K562 (cell line): Measurements from ENCODE around the gene TMEM273. TPM values are rescaled to one million over a fixed set of nuclear protein-coding genes. Genes with fewer than 3 reads are reported as not detected.

Source experiments
- ATF6 ChIP-seq: sonication (generic); formaldehyde crosslinking; IDR thresholded peaks from 2 replicates; pipeline ENCODE4 v1.4.0; 2020; ENCODE audit warnings: mild to moderate bottlenecking, missing genetic modification reagents
- BRCA1 ChIP-seq, 2 experiments: fragments of 450-650 bp in 1 of 2; sonication (generic) in 1 of 2; formaldehyde crosslinking in 1 of 2; IDR thresholded peaks; 2 replicates each; pipeline versions ENCODE4 v1.5.0 to v1.6.1; 2017 to 2020; ENCODE audit warnings: mild to moderate bottlenecking in 1 of 2, missing genetic modification reagents in 1 of 2
- C11orf30 ChIP-seq: fragments of 450-650 bp; IDR thresholded peaks from 2 replicates; pipeline ENCODE4 v1.6.1; 2016; ENCODE audit warnings: low read depth, mild to moderate bottlenecking
- CAMTA2 ChIP-seq: fragments of 250-450 bp; sonication (Bioruptor Pico); conservative IDR thresholded peaks from 2 replicates; pipeline ENCODE4 v1.5.1; 2022
- CBX3 ChIP-seq, 2 experiments: IDR thresholded peaks; 1 replicate in 1 of 2; 2 replicates in 1 of 2; pipeline ENCODE4 v1.6.1; 2012; ENCODE audit warnings: inconsistent platforms in 2 of 2, low read length in 2 of 2, borderline replicate concordance in 1 of 2, control low read depth in 1 of 2
- CEBPZ ChIP-seq: fragments of 150-350 bp; IDR thresholded peaks from 2 replicates; pipeline ENCODE4 v1.6.1; 2014; ENCODE audit warnings: low read depth, mild to moderate bottlenecking, low read length, borderline replicate concordance
- E2F4 ChIP-seq: sonication (generic); formaldehyde crosslinking; IDR thresholded peaks from 2 replicates; pipeline ENCODE4 v1.8.0; 2022; ENCODE audit warnings: mild to moderate bottlenecking, low read depth, missing genetic modification reagents
- FOXM1 ChIP-seq, 2 experiments: fragments of 450-650 bp in 1 of 2; sonication (generic) in 1 of 2; formaldehyde crosslinking in 1 of 2; IDR thresholded peaks; 2 replicates each; pipeline versions ENCODE4 v1.6.1 to v1.9.0; 2017 to 2022; ENCODE audit warnings: low read depth in 2 of 2, mild to moderate bottlenecking in 2 of 2, missing genetic modification reagents in 1 of 2, moderate library complexity in 1 of 2
- HDAC6 ChIP-seq: IDR thresholded peaks from 2 replicates; pipeline ENCODE4 v1.6.1; 2012; ENCODE audit warnings: low read depth, mild to moderate bottlenecking, control low read depth, inconsistent platforms, low read length, moderate library complexity
- L3MBTL2 ChIP-seq: fragments of 450-650 bp; IDR thresholded peaks from 2 replicates; pipeline ENCODE4 v1.6.1; 2016; ENCODE audit warnings: mild to moderate bottlenecking, moderate library complexity
- LCOR ChIP-seq: sonication (generic); formaldehyde crosslinking; IDR thresholded peaks from 2 replicates; pipeline ENCODE4 v1.8.0; 2022; ENCODE audit warnings: mild to moderate bottlenecking, missing genetic modification reagents
- MAZ ChIP-seq, 2 experiments: fragments of 450-650 bp in 1 of 2; sonication (generic) in 1 of 2; formaldehyde crosslinking; IDR thresholded peaks in 1 of 2; conservative IDR thresholded peaks in 1 of 2; 2 replicates each; pipeline versions ENCODE4 v1.4.0 to v1.5.0; 2020; ENCODE audit warnings: mild to moderate bottlenecking in 1 of 2, missing genetic modification reagents in 1 of 2
- NCOA6 ChIP-seq: fragments of 450-650 bp; IDR thresholded peaks from 2 replicates; pipeline ENCODE4 v1.6.1; 2017; ENCODE audit warnings: mild to moderate bottlenecking
- OTX1 ChIP-seq: fragments of 450-650 bp; formaldehyde crosslinking; IDR thresholded peaks from 2 replicates; pipeline ENCODE4 v1.4.0; 2022; ENCODE audit warnings: mild to moderate bottlenecking
- PHB ChIP-seq: fragments of 250-450 bp; sonication (Bioruptor Pico); IDR thresholded peaks from 2 replicates; pipeline ENCODE4 v1.5.0; 2021
- TAF15 ChIP-seq: fragments of 200-400 bp; formaldehyde crosslinking; IDR thresholded peaks from 2 replicates; pipeline ENCODE4 v1.6.1; 2017; ENCODE audit warnings: mild to moderate bottlenecking, low read depth, low read length, moderate library complexity
- TFAM ChIP-seq: fragments of 250-450 bp; sonication (Bioruptor Pico); conservative IDR thresholded peaks from 2 replicates; pipeline ENCODE4 v1.5.0; 2021; ENCODE audit warnings: mild to moderate bottlenecking, moderate library complexity
- TFAP4 ChIP-seq: sonication (generic); formaldehyde crosslinking; IDR thresholded peaks from 2 replicates; pipeline ENCODE4 v1.8.0; 2022; ENCODE audit warnings: missing genetic modification reagents, mild to moderate bottlenecking, moderate library complexity, borderline replicate concordance
- ZFX ChIP-seq: sonication (generic); formaldehyde crosslinking; IDR thresholded peaks from 2 replicates; pipeline ENCODE4 v1.8.0; 2022; ENCODE audit warnings: mild to moderate bottlenecking, missing genetic modification reagents, moderate library complexity
- ZNF212 ChIP-seq: fragments of 450-650 bp; formaldehyde crosslinking; IDR thresholded peaks from 2 replicates; pipeline ENCODE4 v1.4.0; 2020; ENCODE audit warnings: mild to moderate bottlenecking
- ZNF57 ChIP-seq: fragments of 450-650 bp; formaldehyde crosslinking; IDR thresholded peaks from 2 replicates; pipeline ENCODE4 v1.4.0; 2020; ENCODE audit warnings: mild to moderate bottlenecking, moderate library complexity
- polyA plus RNA-seq, 8 experiments: library from polyadenylated mRNA; depleted of rRNA in 4 of 8; stranded (reverse) in 5 of 8; unstranded in 3 of 8; fragments of >200 nt; fragmentation: Nextera tagmentation in 2 of 8; fragmentation: Illumina TruSeq in 1 of 8; extraction: Ambion mirVana in 2 of 8; extraction: Trizol in 1 of 8; gene quantifications; 2 replicates each; pipeline versions ENCODE4 v1.2.1 to v1.2.3, GENCODE V29; 2011 to 2014; ENCODE audit warnings: inconsistent platforms in 1 of 8, missing spikeins in 1 of 8
- total RNA-seq, 7 experiments: library from RNA; depleted of rRNA in 6 of 7; stranded (reverse); fragments of >200 nt in 6 of 7; fragmentation: Illumina TruSeq in 2 of 7; extraction: Trizol in 2 of 7; gene quantifications; 2 replicates each; pipeline versions ENCODE4 v1.2.1 to v1.2.3, GENCODE V29; 2011 to 2021; ENCODE audit warnings: low replicate concordance in 1 of 7

The TMEM273 gene
- total and polyA plus RNA-seq, 9 of the 15 experiments (the other 6 are each of a cell fraction or from before 2014, with no cell fraction given): 39.2 to 131 (median 95.6) TPM

- TF ChIP-seq C11orf30 (peak; percentile 98), ZNF57 (CRISPR knock-in tag) (no peak), TFAM (no peak), NCOA6 (no peak), ZNF212 (CRISPR knock-in tag) (no peak), CBX3 (IDR thresholded peaks at IDR 0.05; ENCODE audit: borderline replicate concordance in 1 of 2, low read length in 2 of 2) (no peak), TFAP4 (CRISPR knock-in tag) (no peak), E2F4 (CRISPR knock-in tag) (no peak), CAMTA2 (CRISPR knock-in tag) (no peak), ATF6 (CRISPR knock-in tag) (no peak), HDAC6 (no peak), ZFX (CRISPR knock-in tag) (no peak), BRCA1 (IDR thresholded peaks at IDR 0.05) (no peak), BRCA1 (CRISPR knock-in tag; IDR thresholded peaks at IDR 0.05) (no peak), FOXM1 (IDR thresholded peaks at IDR 0.05; ENCODE audit: low read depth) (0 out of 2 replicates have a peak, but pooled peaks have one; percentile 44), FOXM1 (CRISPR knock-in tag; IDR thresholded peaks at IDR 0.05; ENCODE audit: low read depth) (no peak), LCOR (CRISPR knock-in tag) (no peak), MAZ (CRISPR knock-in tag; conservative IDR thresholded peaks at IDR 0.05 in 1 of 2, IDR thresholded peaks at IDR 0.05 in 1 of 2) (peak; percentile 45 to 67; a peak in 3 of 4 replicates), PHB (CRISPR knock-in tag) (no peak), L3MBTL2 (peak; percentile 60; the same call in 1 of the 2 replicates), TAF15 (no peak), OTX1 (CRISPR knock-in tag) (0 out of 2 replicates have a peak, but pooled peaks have one; percentile 49), CEBPZ (no peak)
Observed at GRCh38 chr10:49165821-49166483, 22.2 kb downstream of the TMEM273 start (continued).
